GM12892 (cell line): ENCODE data around the gene CPNE2.

ENCODE experiments used
- POLR2A ChIP-seq: IDR thresholded peaks from 2 replicates; pipeline ENCODE4 v1.6.1; 2011; ENCODE audit warnings: low read depth, low read length, control low read depth
- POLR2AphosphoS5 ChIP-seq: IDR thresholded peaks from 2 replicates; pipeline ENCODE4 v1.6.1; 2011; ENCODE audit warnings: low read depth, low read length, control low read depth
- TAF1 ChIP-seq: IDR thresholded peaks from 2 replicates; pipeline ENCODE4 v1.6.1; 2011; ENCODE audit warnings: low read depth, mild to moderate bottlenecking, control low read depth, low read length, borderline replicate concordance

DNA sequence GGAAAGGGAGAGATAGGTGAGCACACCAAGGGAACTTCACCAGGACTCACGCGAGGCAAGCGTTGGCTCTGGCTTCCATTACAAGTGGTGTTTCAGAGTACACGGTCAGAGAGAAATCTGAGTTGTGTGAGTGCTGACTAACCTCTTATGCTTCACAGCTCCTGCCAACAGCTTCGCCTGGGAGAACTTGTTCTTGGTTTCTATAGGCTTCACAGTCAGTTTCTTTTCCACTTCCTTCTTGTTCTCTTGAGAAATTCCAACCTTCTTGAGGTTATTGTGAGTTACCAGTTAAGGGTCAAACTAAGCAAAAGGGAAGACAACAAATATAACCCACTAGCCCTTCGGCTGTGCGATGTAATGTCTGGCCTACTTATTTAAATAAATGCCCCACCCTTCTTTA, 74.6 kb downstream of the CPNE2 start:
- TF ChIP-seq POLR2A (no peak), POLR2AphosphoS5 (no peak), TAF1 (no peak)
